Adrenal gland (tissue), 12 donors: ENCODE results near the gene ZXDB. TPM values are rescaled to one million over a fixed set of nuclear protein-coding genes. Genes with fewer than 3 reads are reported as not detected.

ENCODE experiments used
- DNase-seq, 7 donors: peaks; one replicate each; pipeline ENCODE4 v3.0.0-alpha.2; 2019 to 2020
- H3K27ac ChIP-seq, 5 donors: fragments of 200-600 bp; sonication (generic) in 4 of 5; 1 replicate in 3 of 5; 2 replicates in 2 of 5; pipeline versions ENCODE4 v1.5.1 to v1.8.0; 2016 to 2020; ENCODE audit warnings: mild to moderate bottlenecking in 1 of 5
- H3K27me3 ChIP-seq: fragments of 200-600 bp; 2 replicates; pipeline ENCODE4 v1.8.0; 2021
- H3K36me3 ChIP-seq, 2 donors: fragments of 200-600 bp; replicated peaks in 1 of 2; 1 replicate in 1 of 2; 2 replicates in 1 of 2; pipeline versions ENCODE4 v1.5.1 to v1.8.0; 2018 to 2022
- H3K4me1 ChIP-seq, 2 donors: fragments of 200-600 bp; replicated peaks in 1 of 2; 1 replicate in 1 of 2; 2 replicates in 1 of 2; pipeline versions ENCODE4 v1.5.1 to v1.8.0; 2018 to 2021
- H3K4me3 ChIP-seq, 4 donors: fragments of 200-600 bp; sonication (generic) in 3 of 4; one replicate each; pipeline ENCODE4 v1.5.1; 2016 to 2018
- H3K9me3 ChIP-seq, 3 donors: fragments of 200-600 bp; sonication (generic) in 1 of 3; replicated peaks in 1 of 3; 1 replicate in 2 of 3; 2 replicates in 1 of 3; pipeline versions ENCODE4 v1.5.1 to v1.8.0; 2016 to 2021
- CTCF ChIP-seq, 6 experiments: fragments of 450-650 bp in 4 of 6; fragments of 200-600 bp in 2 of 6; sonication (generic) in 1 of 6; IDR thresholded peaks; 1 replicate in 5 of 6; 2 replicates in 1 of 6; pipeline versions ENCODE4 v1.5.1 to v1.8.0; 2016 to 2021; ENCODE audit warnings: antibody characterized with exemption in 6 of 6, mild to moderate bottlenecking in 2 of 6, moderate library complexity in 1 of 6
- POLR2A ChIP-seq, 2 donors: fragments of 450-650 bp; IDR thresholded peaks; one replicate each; pipeline ENCODE4 v1.6.1; 2017; ENCODE audit warnings: antibody characterized with exemption in 2 of 2, mild to moderate bottlenecking in 2 of 2, moderate library complexity in 1 of 2
- WGBS, 4 donors: extraction: QIAGEN DNeasy Blood & Tissue Kit in 2 of 4; methylation state at CpG; one replicate each; pipeline versions ENCODE4 v1.1.5 to v1.1.7; 2013 to 2017; 5-methylcytosine and 5-hydroxymethylcytosine counted together
- intact Hi-C, 2 donors: fragments of 100-400 bp; cut with DNase I; formaldehyde crosslinking; loops; one replicate each; pipeline versions ENCODE4 v1.14.1 to v1.15.0; 2022 to 2023
- polyA plus RNA-seq, 3 donors: library from polyadenylated mRNA; stranded (reverse); fragments of 200-250 nt in 2 of 3; fragments of 350-450 nt in 1 of 3; fragmentation: Illumina TruSeq in 1 of 3; extraction: RNeasy Lipid Tissue Mini Kit (QIAGEN cat#74804) in 1 of 3; gene quantifications; one replicate each; pipeline ENCODE4 v1.2.3, GENCODE V29; 2013 to 2014
- total RNA-seq, 9 donors: library from RNA; depleted of rRNA in 4 of 9; stranded (reverse); fragments of >200 nt in 4 of 9; fragments of 120-200 nt in 1 of 9; fragmentation: NEBNext Ultra II Directional in 1 of 9; extraction: Animal tissue kit (Norgen Biotek cat#: 25700) in 1 of 9; gene quantifications; one replicate each; pipeline versions ENCODE4 v1.1.0 to v1.2.4, GENCODE V29; 2013 to 2023
- donor health status: healthy with polysubstance abuse.
- donor health status: Bipolar disorder and iron deficiency.
- donor health status: DM: yes; HTN: yes; CAD: no.
- donor health status: DM: no; HTN: no; CAD: no.
- donor health status: DM: no; HTN: no; CAD: no.
- donor health status: DM: yes; HTN: yes; CAD: no.

Gene ZXDB
- total and polyA plus RNA-seq, 12 donors, result 1.4 to 31.3 (median 6.6) TPM

- WGBS, 4 donors, result 49 to 60% (median 55%) methylated on average over 5 of the region's 5 CpGs
- TF ChIP-seq POLR2A (IDR thresholded peaks at IDR 0.05) (no peak), CTCF (IDR thresholded peaks at IDR 0.05) (no peak)
- H3K36me3 ChIP-seq, result no peaks in the 10 kb centered on the region
- H3K9me3 ChIP-seq, result no peaks in the 10 kb centered on the region
- H3K4me3 ChIP-seq, result no peak overlapping the region
- H3K4me1 ChIP-seq, result no peaks in the 10 kb centered on the region
- intact Hi-C loops, result no loop called here
- H3K27me3 ChIP-seq, result no peaks in the 10 kb centered on the region
- H3K27ac ChIP-seq, result no peak overlapping the region
- DNase-seq, result no peak
Measured at GRCh38 chrX:57583477-57583876, 8.3 kb upstream of the ZXDB start.

- DNase-seq, result no peak
- Histone ChIP-seq H3K27me3 (no peaks in the 10 kb centered on the region), H3K9me3 (no peaks in the 10 kb centered on the region), H3K27ac (no peak overlapping the region), H3K4me3 (no peak overlapping the region), H3K4me1 (no peaks in the 10 kb centered on the region), H3K36me3 (no peaks in the 10 kb centered on the region)
- intact Hi-C loops, result no loop called here
- no peak for TF ChIP-seq POLR2A (IDR thresholded peaks at IDR 0.05)
- no peak for TF ChIP-seq CTCF (IDR thresholded peaks at IDR 0.05)
- 72 to 76% (median 74%) methylated on average over 4 of the region's 4 CpGs for WGBS, 4 donors
Measured at GRCh38 chrX:57586360-57586759, 5.5 kb upstream of the ZXDB start.

- Histone ChIP-seq H3K27me3 (no peaks in the 10 kb centered on the region), H3K4me3 (no peak overlapping the region), H3K9me3 (no peaks in the 10 kb centered on the region), H3K27ac (no peak overlapping the region), H3K36me3 (no peaks in the 10 kb centered on the region), H3K4me1 (no peaks in the 10 kb centered on the region)
- TF ChIP-seq CTCF (IDR thresholded peaks at IDR 0.05) (no peak), POLR2A (IDR thresholded peaks at IDR 0.05) (no peak)
- WGBS, 4 donors, result 57 to 100% (median 72%) methylated on average over 1 to 2 of the region's 2 CpGs
- DNase-seq, result no peak
- intact Hi-C loops, result no loop called here
Measured at GRCh38 chrX:57587062-57587461, 4.7 kb upstream of the ZXDB start.

- Histone ChIP-seq H3K4me1 (no peaks in the 10 kb centered on the region), H3K9me3 (no peaks in the 10 kb centered on the region), H3K27me3 (no peaks in the 10 kb centered on the region), H3K4me3 (no peak overlapping the region), H3K27ac (no peak overlapping the region), H3K36me3 (no peaks in the 10 kb centered on the region)
- TF ChIP-seq CTCF (IDR thresholded peaks at IDR 0.05), result no peak
- no peak for TF ChIP-seq POLR2A (IDR thresholded peaks at IDR 0.05)
- no peak for DNase-seq
- WGBS, 4 donors, result 72 to 100% (median 77%) methylated on average over 1 to 2 of the region's 2 CpGs
- intact Hi-C loops, result no loop called here
Measured at GRCh38 chrX:57587607-57588006, 4.2 kb upstream of the ZXDB start.
